KBM-7 (cell line): ENCODE measurements around the gene TRAK1.
A peak's percentile ranks its signal among the peaks of the same experiment; 100 is the strongest.

ENCODE experiments used
- DNase-seq: peaks from one replicate; pipeline ENCODE4 v3.0.0-alpha.2; 2015
- in situ Hi-C: fragments of 300-500 bp; cut with MboI; formaldehyde crosslinking; loops from 2 replicates; pipeline ENCODE4 v1.14.3; 2020; ENCODE audit warnings: low sequenced_read_pairs, low pct_unique_long_range_greater_than_20kb, mixed read lengths

TRAK1 gene

GRCh38 chr3:42066516-42067181 lies 24.5 kb upstream of the TRAK1 start:
- peak; percentile 35 for DNase-seq
- in situ Hi-C loops = no loop called here

GRCh38 chr3:42067326-42067725 lies 23.8 kb upstream of the TRAK1 start:
- no peak for DNase-seq
- in situ Hi-C loops = no loop called here

GRCh38 chr3:42068303-42069088 lies 22.7 kb upstream of the TRAK1 start:
- in situ Hi-C loops = no loop called here
- DNase-seq = no peak

GRCh38 chr3:42070089-42070488 lies 21.1 kb upstream of the TRAK1 start:
- no peak for DNase-seq
- in situ Hi-C loops = no loop called here

- in situ Hi-C loops = no loop called here
- no peak for DNase-seq
These were observed 20.6 kb upstream of the TRAK1 start for GRCh38 chr3:42070524-42070923.

- in situ Hi-C loops = no loop called here
These were observed 19.0 kb upstream of the TRAK1 start for GRCh38 chr3:42071904-42072812.

GRCh38 chr3:42072831-42073301 lies 18.3 kb upstream of the TRAK1 start:
- DNase-seq = no peak
- in situ Hi-C loops = no loop called here

More at GRCh38 chr3:42071904-42072812, 19.0 kb upstream of the TRAK1 start:
- DNase-seq = peak; percentile 94

GRCh38 chr3:42077785-42078184 lies 13.4 kb upstream of the TRAK1 start:
- in situ Hi-C loops = no loop called here
- DNase-seq = no peak

GRCh38 chr3:42078677-42079076 lies 12.5 kb upstream of the TRAK1 start:
- DNase-seq = no peak
- in situ Hi-C loops = no loop called here

GRCh38 chr3:42079701-42080452 lies 11.3 kb upstream of the TRAK1 start:
- in situ Hi-C loops = no loop called here
- no peak for DNase-seq

- DNase-seq = no peak
- in situ Hi-C loops = no loop called here
These were observed 10.7 kb upstream of the TRAK1 start for GRCh38 chr3:42080453-42080872.

- in situ Hi-C loops = no loop called here
- no peak for DNase-seq
These were observed 9.2 kb upstream of the TRAK1 start for GRCh38 chr3:42081838-42082473.

GRCh38 chr3:42084586-42084985 lies 6.6 kb upstream of the TRAK1 start:
- in situ Hi-C loops = no loop called here

GRCh38 chr3:42085641-42086376 lies 5.3 kb upstream of the TRAK1 start:
- DNase-seq = no peak
- in situ Hi-C loops = no loop called here

More at GRCh38 chr3:42084586-42084985, 6.6 kb upstream of the TRAK1 start:
- no peak for DNase-seq

GRCh38 chr3:42088803-42089530 lies 2.2 kb upstream of the TRAK1 start:
- in situ Hi-C loops = no loop called here
- no peak for DNase-seq

GRCh38 chr3:42092006-42092405 lies 849 bp downstream of the TRAK1 start:
- in situ Hi-C loops = no loop called here
- DNase-seq = no peak

GRCh38 chr3:42094128-42094527 lies 3.0 kb downstream of the TRAK1 start:
- no peak for DNase-seq
- in situ Hi-C loops = no loop called here
